Amygdala (tissue), 56 donors: Measurements from ENCODE around the gene CCNI.

Experiments used
- DNase-seq, 56 donors: peaks; one replicate each; lab custom pipeline; 2025; lab: John Stamatoyannopoulos, UW

Gene CCNI

GRCh38 chr4:77007358-77008230, 68.2 kb downstream of the CCNI start:
- DNase-seq: peak in 4 of 56 donors; percentile 2 to 39 (median 8)

GRCh38 chr4:77006753-77007353, 68.9 kb downstream of the CCNI start:
- no peak for DNase-seq

DNA sequence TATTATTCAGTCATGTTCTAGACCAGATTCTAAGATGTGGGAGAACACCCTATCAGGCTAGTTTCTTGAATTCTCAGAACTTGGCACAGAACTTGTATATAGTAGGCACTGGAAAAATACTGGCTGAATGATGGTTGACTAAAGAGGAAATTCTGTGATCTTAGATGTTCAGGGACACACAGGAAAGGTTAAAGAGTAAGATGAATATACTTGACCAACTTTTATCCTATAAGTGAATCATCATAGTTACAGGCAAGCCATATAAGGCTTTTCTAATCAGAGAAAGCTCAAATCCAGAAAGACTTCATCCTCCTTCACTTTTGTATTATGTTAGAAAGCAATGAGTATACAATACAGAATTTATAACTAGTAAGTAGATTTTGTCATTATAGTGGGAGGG, 72.4 kb downstream of the CCNI start:
- DNase-seq: no peak

GRCh38 chr4:77002321-77003107, 73.3 kb downstream of the CCNI start:
- no peak for DNase-seq

DNA sequence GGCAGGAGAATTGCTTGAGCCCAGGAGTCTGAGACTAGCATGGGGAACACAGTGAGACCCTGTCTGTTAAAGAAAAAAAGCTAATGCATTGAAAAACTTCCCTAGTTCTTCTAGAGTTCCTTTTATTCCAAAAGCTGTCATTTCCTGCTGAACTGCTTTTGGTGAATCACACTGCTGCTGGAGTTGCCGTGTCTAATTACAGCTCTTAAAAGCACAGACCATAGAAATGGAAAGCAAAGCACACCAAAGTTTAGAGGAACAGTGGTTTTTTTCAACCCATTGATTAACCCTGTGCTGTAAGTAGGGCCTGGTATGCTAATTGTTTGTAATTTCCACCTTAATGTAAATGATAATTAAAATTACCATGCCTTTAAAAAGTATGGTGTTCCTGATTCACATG, 73.9 kb downstream of the CCNI start:
- DNase-seq: no peak

- DNase-seq: peak in 4 of 56 donors; percentile 8 to 17 (median 12)
Observed at GRCh38 chr4:76998251-76998901, 77.4 kb downstream of the CCNI start.

DNA sequence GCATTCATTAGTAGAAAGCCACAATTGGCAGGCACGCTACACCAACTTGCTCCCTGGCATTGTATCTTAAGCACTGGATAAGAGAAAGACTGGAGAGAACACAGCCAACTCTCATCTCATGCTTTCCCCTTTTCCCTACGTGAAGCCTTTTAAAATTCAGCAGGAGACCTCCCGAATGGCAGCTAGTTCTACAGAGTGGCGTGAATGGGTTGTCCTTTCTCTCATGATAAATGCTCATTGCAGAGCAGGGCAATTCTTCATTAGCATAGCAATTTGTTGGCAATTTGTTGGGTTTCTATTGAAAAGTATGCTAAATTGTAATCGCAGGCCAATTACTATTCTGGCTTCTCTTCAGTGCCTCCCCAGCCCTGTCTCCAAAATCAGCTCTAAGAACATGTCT, 78.3 kb downstream of the CCNI start:
- DNase-seq: peak in 16 of 56 donors; percentile 9 to 72 (median 44)
